Neural progenitor cell (in vitro differentiated cells): ENCODE data around the gene OSBPL1A. TPM values are rescaled to one million over a fixed set of nuclear protein-coding genes. Genes with fewer than 3 reads are reported as not detected.

ENCODE experiments used
- DNase-seq: peaks from one replicate; pipeline ENCODE4 v3.0.0-alpha.2; 2016; ENCODE audit warnings: low spot score
- H2AFZ ChIP-seq: fragments of 200-600 bp; sonication (generic); replicated peaks from 2 replicates; pipeline ENCODE4 v1.6.1; 2016; ENCODE audit warnings: antibody characterized with exemption
- H3F3A ChIP-seq: fragments of 200-600 bp; sonication (generic); 2 replicates; pipeline ENCODE4 v1.6.1; 2016; ENCODE audit warnings: antibody characterized with exemption, low read depth
- H3K27ac ChIP-seq: fragments of 200-600 bp; sonication (generic); 2 replicates; pipeline ENCODE4 v1.5.1; 2016; ENCODE audit warnings: mild to moderate bottlenecking
- H3K27me3 ChIP-seq: fragments of 200-600 bp; sonication (generic); 2 replicates; pipeline ENCODE4 v1.6.1; 2016; ENCODE audit warnings: mild to moderate bottlenecking, moderate library complexity
- H3K36me3 ChIP-seq: fragments of 200-600 bp; sonication (generic); 2 replicates; pipeline ENCODE4 v1.5.1; 2016
- H3K4me1 ChIP-seq: fragments of 200-600 bp; sonication (generic); 2 replicates; pipeline ENCODE4 v1.6.1; 2016; ENCODE audit warnings: mixed run types
- H3K4me2 ChIP-seq: fragments of 200-600 bp; sonication (generic); 2 replicates; pipeline ENCODE4 v1.6.1; 2016
- H3K4me3 ChIP-seq: fragments of 200-600 bp; sonication (generic); 2 replicates; pipeline ENCODE4 v1.5.1; 2016
- H3K79me2 ChIP-seq: fragments of 200-600 bp; sonication (generic); 2 replicates; pipeline ENCODE4 v1.6.1; 2016; ENCODE audit warnings: low read depth
- H3K9ac ChIP-seq: fragments of 200-600 bp; sonication (generic); 2 replicates; pipeline ENCODE4 v1.6.1; 2016
- H3K9me3 ChIP-seq: fragments of 200-600 bp; sonication (generic); 2 replicates; pipeline ENCODE4 v1.5.1; 2016; ENCODE audit warnings: low read depth
- H4K20me1 ChIP-seq: fragments of 200-600 bp; sonication (generic); 2 replicates; pipeline ENCODE4 v1.6.1; 2016; ENCODE audit warnings: low read depth
- H3K27ac Mint-ChIP-seq: 3 replicates; pipeline ENCODE4 v1.8.0; 2021; ENCODE audit warnings: mixed read lengths
- H3K27me3 Mint-ChIP-seq: 2 replicates; pipeline ENCODE4 v1.8.0; 2022; ENCODE audit warnings: low read depth, mild to moderate bottlenecking, inconsistent platforms, moderate library complexity, mixed read lengths; ENCODE audit not compliant: insufficient read depth
- H3K36me3 Mint-ChIP-seq: 3 replicates; pipeline ENCODE4 v1.8.0; 2021; ENCODE audit warnings: mixed read lengths
- H3K4me1 Mint-ChIP-seq: 3 replicates; pipeline ENCODE4 v1.8.0; 2021; ENCODE audit warnings: mixed read lengths
- H3K4me3 Mint-ChIP-seq: 3 replicates; pipeline ENCODE4 v1.8.0; 2021; ENCODE audit warnings: mild to moderate bottlenecking, moderate library complexity, mixed read lengths
- H3K9me3 Mint-ChIP-seq: 3 replicates; pipeline ENCODE4 v1.8.0; 2020; ENCODE audit warnings: mixed read lengths
- CTCF ChIP-seq: fragments of 200-600 bp; sonication (generic); IDR thresholded peaks from 2 replicates; pipeline ENCODE4 v1.5.1; 2017; ENCODE audit warnings: antibody characterized with exemption, mild to moderate bottlenecking
- EZH2 ChIP-seq: fragments of 200-600 bp; sonication (generic); IDR thresholded peaks from 2 replicates; pipeline ENCODE4 v1.6.1; 2017; ENCODE audit warnings: antibody characterized with exemption, mild to moderate bottlenecking, moderate library complexity
- EZH2phosphoT487 ChIP-seq: fragments of 200-600 bp; sonication (generic); IDR thresholded peaks from 2 replicates; pipeline ENCODE4 v1.6.1; 2017; ENCODE audit warnings: antibody characterized with exemption
- total RNA-seq: library from RNA; depleted of rRNA; stranded (reverse); fragments of >200 nt; gene quantifications from 2 replicates; pipeline ENCODE4 v1.2.3, GENCODE V29; 2015; ENCODE audit warnings: low replicate concordance

OSBPL1A gene
- total RNA-seq, 1 donor from 2014 or later, result 75.0 TPM

GRCh38 chr18:24278591-24278990, 119.0 kb downstream of the OSBPL1A start:
- H3K9me3 ChIP-seq, result no peaks in the 10 kb centered on the region
- H3K4me3 ChIP-seq, result no peak overlapping the region
- H3K9ac ChIP-seq, result no peak overlapping the region
- H3K27ac Mint-ChIP-seq, result no peak overlapping the region
- H3K4me2 ChIP-seq, result no peak overlapping the region
- no peak for TF ChIP-seq EZH2
- no peak for TF ChIP-seq CTCF
- TF ChIP-seq EZH2phosphoT487, result no peak
- no peaks in the 10 kb centered on the region for H3K27me3 ChIP-seq
- DNase-seq, result no peak
- peaks cover 23% of the 10 kb centered on the region for H3K36me3 Mint-ChIP-seq
- H3K4me1 Mint-ChIP-seq, result no peaks in the 10 kb centered on the region
- H3K27me3 Mint-ChIP-seq, result no peaks in the 10 kb centered on the region
- no peaks in the 10 kb centered on the region for H3K4me1 ChIP-seq
- H3K79me2 ChIP-seq, result no peaks in the 10 kb centered on the region
- H4K20me1 ChIP-seq, result no peaks in the 10 kb centered on the region
- H3K27ac ChIP-seq, result no peak overlapping the region
- H3K4me3 Mint-ChIP-seq, result no peak overlapping the region
- peaks cover 8% of the 10 kb centered on the region for H3K9me3 Mint-ChIP-seq
- H2AFZ ChIP-seq, result no peak overlapping the region
- H3K36me3 ChIP-seq, result peaks cover 5% of the 10 kb centered on the region
- no peaks in the 10 kb centered on the region for H3F3A ChIP-seq

GRCh38 chr18:24277516-24278195, 120.0 kb downstream of the OSBPL1A start:
- Histone ChIP-seq H3K27me3 (no peaks in the 10 kb centered on the region), H3K4me1 (peaks cover under 1% of the 10 kb centered on the region), H4K20me1 (peaks cover under 1% of the 10 kb centered on the region), H3K79me2 (no peaks in the 10 kb centered on the region), H3K9me3 (no peaks in the 10 kb centered on the region), H3K4me2 (no peak overlapping the region), H3K27ac (no peak overlapping the region), H3K4me3 (no peak overlapping the region), H3K9ac (no peak overlapping the region), H2AFZ (no peak overlapping the region), H3F3A (peaks cover 2% of the 10 kb centered on the region), H3K36me3 (peaks cover 5% of the 10 kb centered on the region)
- Mint-ChIP-seq H3K36me3 (peaks cover 21% of the 10 kb centered on the region), H3K4me1 (no peaks in the 10 kb centered on the region), H3K27ac (no peak overlapping the region), H3K9me3 (peaks cover 8% of the 10 kb centered on the region), H3K27me3 (no peaks in the 10 kb centered on the region), H3K4me3 (no peak overlapping the region)
- no peak for DNase-seq
- no peak for TF ChIP-seq EZH2
- no peak for TF ChIP-seq CTCF
- TF ChIP-seq EZH2phosphoT487, result no peak

GRCh38 chr18:24276994-24277393, 120.6 kb downstream of the OSBPL1A start:
- no peaks in the 10 kb centered on the region for H3K79me2 ChIP-seq
- peaks cover 2% of the 10 kb centered on the region for H3K27me3 Mint-ChIP-seq
- H3K4me3 ChIP-seq, result no peak overlapping the region
- TF ChIP-seq EZH2, result no peak
- TF ChIP-seq EZH2phosphoT487, result no peak
- no peak for TF ChIP-seq CTCF
- no peak overlapping the region for H3K4me2 ChIP-seq
- H4K20me1 ChIP-seq, result peaks cover 5% of the 10 kb centered on the region
- H3K27me3 ChIP-seq, result no peaks in the 10 kb centered on the region
- H3F3A ChIP-seq, result peaks cover 8% of the 10 kb centered on the region
- peaks cover 6% of the 10 kb centered on the region for H3K4me1 ChIP-seq
- no peak for DNase-seq
- peaks cover 15% of the 10 kb centered on the region for H3K36me3 Mint-ChIP-seq
- no peak overlapping the region for H3K27ac Mint-ChIP-seq
- no peak overlapping the region for H3K4me3 Mint-ChIP-seq
- H3K9ac ChIP-seq, result no peak overlapping the region
- H3K36me3 ChIP-seq, result peaks cover 5% of the 10 kb centered on the region
- H3K27ac ChIP-seq, result no peak overlapping the region
- H3K9me3 ChIP-seq, result no peaks in the 10 kb centered on the region
- H3K4me1 Mint-ChIP-seq, result peaks cover 3% of the 10 kb centered on the region
- no peak overlapping the region for H2AFZ ChIP-seq
- H3K9me3 Mint-ChIP-seq, result peaks cover 8% of the 10 kb centered on the region
